GM12874 (cell line): ENCODE data around the gene PRDM13.
A peak's percentile ranks its signal among the peaks of the same experiment; 100 is the strongest.

Experiments used
- TF ChIP-seq, protein P1 (sequence below): IDR thresholded peaks from 2 replicates; pipeline ENCODE4 v1.5.1; 2011; ENCODE audit warnings: low read depth, mild to moderate bottlenecking, control low read depth, low read length, moderate library complexity; ENCODE audit not compliant: insufficient read depth

PRDM13 gene

DNA sequence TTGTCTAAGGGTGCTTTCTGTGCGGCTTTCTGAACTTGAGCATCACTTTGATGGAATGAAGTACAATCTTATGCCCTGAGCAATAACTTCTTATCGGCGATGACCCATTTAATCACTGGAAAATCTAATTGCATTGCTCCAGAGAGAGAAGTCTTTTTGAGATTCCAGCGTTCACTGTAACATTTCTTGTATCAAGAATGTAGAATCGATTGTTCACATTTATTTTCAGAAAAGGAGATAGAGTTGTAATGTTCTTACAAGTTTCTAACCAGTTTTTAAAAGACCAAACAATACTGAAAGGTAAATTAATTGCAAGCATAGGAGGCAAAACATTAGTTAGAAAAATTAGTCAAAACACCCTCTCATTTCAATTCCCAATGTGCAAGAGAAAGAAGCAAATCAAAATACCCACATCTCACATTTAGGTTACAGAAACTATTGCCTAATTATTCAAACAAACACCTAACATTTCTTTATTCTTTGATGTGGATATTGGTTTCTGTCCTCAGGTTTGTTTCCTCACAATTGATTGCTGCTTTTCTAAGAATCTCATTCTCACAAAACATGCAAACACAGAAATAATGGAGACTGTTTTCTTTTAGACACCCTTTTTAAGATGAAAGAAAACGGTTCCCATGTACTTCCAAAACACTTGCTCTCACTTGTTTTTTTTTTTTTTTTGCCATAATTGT lies 14.8 kb upstream of the PRDM13 start:
- TF ChIP-seq, protein P1, sequence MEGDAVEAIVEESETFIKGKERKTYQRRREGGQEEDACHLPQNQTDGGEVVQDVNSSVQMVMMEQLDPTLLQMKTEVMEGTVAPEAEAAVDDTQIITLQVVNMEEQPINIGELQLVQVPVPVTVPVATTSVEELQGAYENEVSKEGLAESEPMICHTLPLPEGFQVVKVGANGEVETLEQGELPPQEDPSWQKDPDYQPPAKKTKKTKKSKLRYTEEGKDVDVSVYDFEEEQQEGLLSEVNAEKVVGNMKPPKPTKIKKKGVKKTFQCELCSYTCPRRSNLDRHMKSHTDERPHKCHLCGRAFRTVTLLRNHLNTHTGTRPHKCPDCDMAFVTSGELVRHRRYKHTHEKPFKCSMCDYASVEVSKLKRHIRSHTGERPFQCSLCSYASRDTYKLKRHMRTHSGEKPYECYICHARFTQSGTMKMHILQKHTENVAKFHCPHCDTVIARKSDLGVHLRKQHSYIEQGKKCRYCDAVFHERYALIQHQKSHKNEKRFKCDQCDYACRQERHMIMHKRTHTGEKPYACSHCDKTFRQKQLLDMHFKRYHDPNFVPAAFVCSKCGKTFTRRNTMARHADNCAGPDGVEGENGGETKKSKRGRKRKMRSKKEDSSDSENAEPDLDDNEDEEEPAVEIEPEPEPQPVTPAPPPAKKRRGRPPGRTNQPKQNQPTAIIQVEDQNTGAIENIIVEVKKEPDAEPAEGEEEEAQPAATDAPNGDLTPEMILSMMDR, result no peak

DNA sequence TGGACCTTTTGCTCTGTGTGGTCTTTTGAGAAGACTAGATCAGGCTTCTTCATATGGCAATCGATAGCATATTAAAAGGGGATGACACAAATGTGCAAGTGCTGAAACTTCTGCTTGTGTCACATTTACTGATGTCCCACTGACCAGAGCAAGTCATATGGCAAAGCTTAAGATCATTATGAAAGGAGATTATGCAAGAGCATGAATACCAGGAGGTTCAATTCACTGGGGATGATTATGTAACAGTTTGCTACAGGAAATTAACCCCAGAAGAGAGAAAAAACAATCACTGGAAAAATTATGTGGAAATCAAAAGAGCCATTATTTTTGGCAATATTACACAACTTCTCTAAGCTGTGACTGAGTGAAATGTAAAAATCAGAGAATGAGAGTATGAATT lies 13.7 kb upstream of the PRDM13 start:
- TF ChIP-seq, protein P1, result no peak

DNA sequence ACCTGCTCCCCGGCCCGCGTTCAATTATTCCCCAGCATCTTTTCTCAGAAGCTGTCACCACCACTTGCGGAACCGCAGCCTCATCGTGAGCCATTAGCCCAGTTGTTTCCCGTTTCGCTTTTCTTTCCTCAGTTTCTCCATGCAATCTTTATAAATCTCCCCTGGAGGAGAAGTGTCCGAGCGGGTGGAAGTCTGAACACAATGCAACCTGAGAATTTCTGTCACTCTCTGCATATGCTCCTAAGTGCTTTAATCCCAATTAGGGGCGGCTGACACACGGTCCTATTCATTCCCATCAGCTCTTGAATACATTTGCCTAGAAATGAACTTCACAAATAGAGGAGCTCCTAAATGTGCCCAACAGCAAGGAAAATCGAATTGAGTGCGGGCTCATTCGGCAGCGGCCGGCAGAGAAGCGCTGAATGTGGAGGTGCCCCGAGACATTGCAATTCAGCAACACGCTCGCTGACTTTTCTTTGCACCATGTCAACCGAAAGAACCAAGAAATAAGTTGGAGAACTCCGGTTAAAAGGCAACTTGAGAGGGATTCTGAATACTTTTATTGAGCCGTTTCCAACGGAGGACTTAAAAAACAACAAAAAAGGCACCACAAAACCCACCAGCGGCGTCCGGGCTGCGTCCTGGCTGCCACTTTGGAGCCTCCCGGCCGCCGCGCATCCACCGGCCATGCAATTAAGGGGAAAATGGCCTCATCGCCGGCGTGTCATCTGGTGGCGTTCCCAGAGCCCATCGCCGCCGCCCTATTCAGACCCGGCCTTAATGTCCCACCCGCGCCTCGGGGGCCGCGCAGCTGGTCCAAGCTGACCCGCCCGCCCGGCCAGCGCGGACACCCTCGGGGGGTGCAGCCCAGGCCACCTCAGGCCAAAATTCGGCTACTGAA lies 3.9 kb upstream of the PRDM13 start:
- TF ChIP-seq, protein P1, result no peak

DNA sequence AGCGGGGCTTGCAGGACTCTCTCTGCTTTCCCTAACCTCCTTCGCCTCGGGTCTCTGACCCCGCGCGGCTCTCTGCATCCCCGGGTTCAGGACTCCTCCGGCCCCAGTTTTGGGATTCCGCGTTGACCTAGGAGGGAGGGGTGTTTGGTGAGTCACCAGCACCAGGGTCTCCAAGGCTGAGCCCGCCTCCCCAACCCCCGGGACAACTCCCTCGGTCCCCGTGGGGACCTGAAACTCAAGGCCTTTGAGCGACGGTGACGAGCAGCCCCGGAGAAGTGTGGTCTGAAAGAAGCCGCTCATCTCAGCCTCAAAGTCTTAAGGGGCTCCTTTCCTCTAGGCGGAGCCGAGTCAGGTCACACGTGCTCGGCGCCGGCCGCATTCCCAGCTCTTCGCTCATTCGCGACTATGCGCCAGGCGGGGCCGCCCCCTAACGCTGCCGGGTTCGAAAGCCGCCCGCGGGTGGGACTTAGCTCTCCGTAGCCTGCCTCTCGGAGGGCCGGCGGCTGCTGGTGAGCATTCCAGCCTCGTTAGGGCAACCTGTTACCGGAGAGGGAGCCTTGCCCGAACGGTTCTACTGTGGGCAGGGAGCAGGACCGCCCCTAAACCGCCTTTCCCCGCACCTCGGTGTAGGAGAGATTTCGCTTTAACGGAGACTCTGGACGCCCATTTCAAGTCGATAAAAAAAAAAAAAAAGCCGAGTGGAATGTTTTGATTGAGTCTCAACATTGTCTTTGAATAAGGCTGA lies 3.0 kb upstream of the PRDM13 start:
- TF ChIP-seq, protein P1, result no peak

DNA sequence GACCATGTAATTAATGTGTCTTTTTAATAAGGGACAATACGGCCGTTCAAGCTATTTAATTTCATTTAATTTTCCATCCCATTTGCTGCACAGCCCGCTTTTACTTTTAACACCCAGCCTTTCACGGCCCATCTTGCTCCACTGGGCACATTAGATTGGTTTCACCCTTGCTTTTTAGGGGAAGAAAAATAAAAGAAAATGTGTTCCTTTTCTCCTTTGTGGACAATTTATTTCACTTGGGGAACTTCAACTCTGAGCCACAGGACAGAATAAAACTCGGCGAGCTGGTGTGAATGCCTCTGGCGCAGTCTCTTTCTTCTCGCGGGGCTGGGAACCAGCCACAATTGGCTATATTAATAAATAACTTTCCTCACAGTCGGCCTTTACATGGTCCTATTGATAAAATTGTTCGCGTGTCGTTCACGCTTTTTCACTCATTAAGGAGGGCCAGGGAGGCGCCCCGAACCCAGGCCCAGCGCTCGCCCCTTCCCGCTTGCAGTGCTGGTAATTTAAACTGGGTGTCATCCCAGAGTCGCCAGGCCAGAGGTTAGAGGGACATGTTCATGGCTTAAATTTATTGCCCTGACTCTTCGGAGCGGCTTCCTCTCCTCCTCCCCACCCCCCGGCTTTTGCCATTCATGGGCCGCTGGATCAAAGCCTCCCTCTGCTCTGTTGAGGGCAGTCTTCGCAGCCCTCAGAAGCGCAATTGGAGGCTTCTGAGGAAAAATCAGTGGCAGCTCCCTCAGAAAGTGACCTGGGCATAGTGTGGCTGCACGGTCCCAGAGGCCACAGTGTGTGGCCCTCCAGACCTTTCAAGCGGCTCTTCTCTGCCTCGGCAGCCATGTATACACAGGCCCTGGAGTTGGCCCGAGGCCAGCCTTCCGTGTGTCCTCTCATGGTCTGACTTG lies 2.2 kb upstream of the PRDM13 start:
- TF ChIP-seq, protein P1, result no peak

DNA sequence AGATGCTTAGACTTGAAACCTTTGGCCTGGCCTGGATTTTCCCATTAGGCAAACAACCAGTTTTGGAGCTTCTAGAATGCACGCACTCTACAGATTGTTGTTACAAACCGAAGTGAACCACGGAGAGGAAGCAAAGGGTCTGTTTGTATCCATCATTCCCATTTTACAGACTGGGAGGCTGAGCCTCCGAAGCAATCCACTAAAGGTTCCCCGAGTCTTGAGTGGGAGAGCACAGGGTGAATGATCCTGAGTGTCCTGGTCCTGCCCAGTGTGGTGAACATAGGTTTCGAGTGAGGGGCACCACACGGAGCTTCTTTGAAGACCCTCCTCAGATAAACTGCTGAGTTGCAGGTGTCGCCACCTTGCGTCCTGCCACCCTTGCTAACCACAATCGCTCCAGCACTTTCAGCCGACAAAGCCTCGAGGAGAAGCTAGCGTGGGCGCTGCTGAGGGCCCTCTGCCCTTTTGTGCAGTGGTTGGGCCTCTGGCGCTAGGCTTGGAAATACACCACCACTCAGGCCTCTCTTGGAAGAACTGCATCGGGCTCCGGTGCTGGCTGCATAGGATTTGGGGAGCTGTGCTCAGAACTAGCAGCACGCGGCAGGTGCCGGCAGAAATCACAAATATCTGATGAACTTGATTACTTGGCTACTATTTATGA lies 1.4 kb upstream of the PRDM13 start:
- TF ChIP-seq, protein P1, result 0 out of 2 replicates have a peak, but pooled peaks have one; percentile 16
